ENCODE results near the gene SELENON. TPM values are rescaled to one million over a fixed set of nuclear protein-coding genes. Genes with fewer than 3 reads are reported as not detected.

SELENON gene
- total and polyA plus RNA-seq, 2 of the 13 experiments (the other 11 are each of a cell fraction or from before 2014, with no cell fraction given) = 3.8 to 8.0 TPM

- no peak for TF ChIP-seq GMEB1 (CRISPR knock-in tag; IDR thresholded peaks at IDR 0.05; ENCODE audit: borderline replicate concordance)
- no peak for TF ChIP-seq ZSCAN5A (CRISPR knock-in tag; IDR thresholded peaks at IDR 0.05; ENCODE audit: borderline replicate concordance)
- TF ChIP-seq RARG (CRISPR knock-in tag; IDR thresholded peaks at IDR 0.05; ENCODE audit: low read depth) = no peak
- peak; percentile 52 for TF ChIP-seq UBTF (CRISPR knock-in tag; IDR thresholded peaks at IDR 0.05)
- peak; percentile 41; the same call in 1 of the 2 replicates for TF ChIP-seq YEATS4 (CRISPR knock-in tag; IDR thresholded peaks at IDR 0.05; ENCODE audit: borderline replicate concordance)
- no peak for TF ChIP-seq ZNF282 (IDR thresholded peaks at IDR 0.05; ENCODE audit: partially characterized antibody)
- no peak for TF ChIP-seq HCFC1 (IDR thresholded peaks at IDR 0.05; ENCODE audit: low read depth, low read length)
- no peak for TF ChIP-seq FUBP1 (CRISPR knock-in tag; IDR thresholded peaks at IDR 0.05; ENCODE audit: borderline replicate concordance)
- TF ChIP-seq CTCF (CRISPR knock-in tag; IDR thresholded peaks at IDR 0.05) = no peak
- no peak for TF ChIP-seq ZNF354B (CRISPR knock-in tag; IDR thresholded peaks at IDR 0.05)
- no peak for TF ChIP-seq ZNF552 (CRISPR knock-in tag; IDR thresholded peaks at IDR 0.05; ENCODE audit: borderline replicate concordance)
- TF ChIP-seq NR3C1 (CRISPR knock-in tag; IDR thresholded peaks at IDR 0.05) = no peak
- TF ChIP-seq ZUFSP (CRISPR knock-in tag; IDR thresholded peaks at IDR 0.05; ENCODE audit: borderline replicate concordance) = no peak
- peak; percentile 70; the same call in 1 of the 2 replicates for TF ChIP-seq ZNF414 (CRISPR knock-in tag; IDR thresholded peaks at IDR 0.05)
Measured at GRCh38 chr1:25820247-25821111, 20.5 kb downstream of the SELENON start (continued).
